DMS 273 (cell line): ENCODE results near the gene UNCX.
A peak's percentile ranks its signal among the peaks of the same experiment; 100 is the strongest.

ENCODE experiments used
- DNase-seq: peaks from one replicate; lab custom pipeline; 2025; ENCODE audit not compliant: unreplicated experiment; lab: John Stamatoyannopoulos, UW

UNCX gene

DNA sequence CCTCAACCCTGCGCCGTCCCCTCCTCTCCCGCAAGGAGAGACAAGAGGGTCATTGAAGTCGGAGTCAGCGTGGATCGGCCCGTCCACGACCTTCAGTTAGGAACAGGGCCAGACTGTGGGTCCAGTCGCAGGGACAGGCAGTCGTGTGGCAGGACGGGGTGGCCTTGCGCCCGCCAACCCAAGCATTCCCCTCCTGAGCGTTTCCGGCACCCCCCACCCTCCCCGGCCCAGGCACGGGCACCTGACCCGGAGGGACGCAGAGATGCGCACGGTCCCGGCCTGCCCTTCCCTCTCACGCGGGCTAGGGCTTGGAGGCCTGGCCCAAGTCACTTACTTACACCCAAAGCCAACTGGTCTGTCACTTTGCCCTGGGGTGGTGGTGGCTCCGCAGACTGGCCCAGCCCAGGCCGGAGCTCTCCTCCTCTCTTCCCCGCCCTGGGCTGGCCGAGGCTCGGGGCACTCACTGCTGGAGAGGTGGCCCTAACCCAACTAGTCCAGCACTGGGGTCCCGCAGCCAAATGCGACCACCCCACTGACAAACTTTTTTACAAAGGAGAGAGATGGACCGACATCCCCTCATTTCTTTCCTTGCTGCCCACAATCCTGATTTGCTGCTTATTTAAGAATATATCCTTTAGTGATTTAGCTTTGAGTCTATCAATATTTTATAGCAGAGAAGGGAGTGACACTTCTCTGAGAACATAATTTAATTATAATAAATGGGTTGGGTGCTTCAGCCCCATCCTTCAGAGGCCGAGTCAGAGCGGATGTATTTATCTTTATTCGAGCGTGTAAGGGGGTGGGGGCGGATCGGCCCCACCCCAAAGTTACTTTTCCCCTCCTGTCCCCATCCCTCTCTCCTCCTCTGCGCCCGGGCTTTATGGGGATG lies 1.2 kb upstream of the UNCX start:
- no peak for DNase-seq

DNA sequence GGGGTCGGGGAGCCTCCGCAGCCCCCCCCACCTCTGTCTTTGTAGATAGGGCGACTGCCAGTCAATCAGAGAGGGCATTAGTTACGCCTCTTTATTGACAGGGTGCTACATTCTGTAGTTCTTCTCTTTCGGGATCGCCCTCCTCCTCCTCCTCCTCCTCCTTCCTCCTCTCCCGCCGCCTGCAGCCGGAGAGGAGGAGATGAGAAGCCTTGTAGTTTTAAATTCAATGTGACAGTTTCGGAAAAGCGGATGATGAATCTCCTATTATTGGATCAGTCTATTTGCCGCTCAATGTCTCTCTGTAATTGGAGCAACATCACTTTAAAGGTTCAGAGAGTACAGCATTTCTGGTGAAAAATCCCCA lies 587 bp upstream of the UNCX start:
- DNase-seq: no peak

DNA sequence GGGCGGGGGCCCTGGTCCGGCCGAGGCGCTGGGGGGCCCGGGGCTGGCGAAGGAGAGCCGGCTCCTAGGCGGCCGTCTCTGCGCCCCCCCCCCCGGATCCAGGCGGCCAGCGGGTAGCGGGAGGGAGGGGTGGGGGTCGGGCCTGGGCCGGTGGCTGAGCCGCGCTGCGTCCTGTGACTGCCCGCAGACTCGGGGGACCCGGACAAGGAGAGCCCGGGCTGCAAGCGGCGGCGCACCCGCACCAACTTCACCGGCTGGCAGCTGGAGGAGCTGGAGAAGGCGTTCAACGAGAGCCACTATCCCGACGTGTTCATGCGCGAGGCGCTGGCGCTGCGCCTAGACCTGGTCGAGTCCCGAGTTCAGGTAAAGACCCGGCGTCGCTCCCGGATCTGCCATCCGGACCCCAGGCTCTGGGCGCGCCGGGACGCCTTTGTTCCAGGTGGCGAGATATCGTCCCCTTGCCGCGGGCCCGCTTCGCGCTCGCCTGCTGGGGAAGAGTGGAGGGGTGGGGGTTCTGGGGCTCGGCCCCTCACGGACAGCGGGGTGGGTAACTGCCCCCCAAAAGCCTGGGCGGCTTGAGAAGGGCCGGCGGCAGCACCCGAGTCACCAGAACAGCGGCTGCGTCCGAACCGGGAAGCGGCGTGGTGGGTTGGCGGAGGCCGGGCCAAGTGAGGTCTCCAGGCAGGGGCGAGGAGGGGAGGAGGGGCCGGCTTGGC lies 819 bp downstream of the UNCX start:
- DNase-seq: peak; percentile 80

DNA sequence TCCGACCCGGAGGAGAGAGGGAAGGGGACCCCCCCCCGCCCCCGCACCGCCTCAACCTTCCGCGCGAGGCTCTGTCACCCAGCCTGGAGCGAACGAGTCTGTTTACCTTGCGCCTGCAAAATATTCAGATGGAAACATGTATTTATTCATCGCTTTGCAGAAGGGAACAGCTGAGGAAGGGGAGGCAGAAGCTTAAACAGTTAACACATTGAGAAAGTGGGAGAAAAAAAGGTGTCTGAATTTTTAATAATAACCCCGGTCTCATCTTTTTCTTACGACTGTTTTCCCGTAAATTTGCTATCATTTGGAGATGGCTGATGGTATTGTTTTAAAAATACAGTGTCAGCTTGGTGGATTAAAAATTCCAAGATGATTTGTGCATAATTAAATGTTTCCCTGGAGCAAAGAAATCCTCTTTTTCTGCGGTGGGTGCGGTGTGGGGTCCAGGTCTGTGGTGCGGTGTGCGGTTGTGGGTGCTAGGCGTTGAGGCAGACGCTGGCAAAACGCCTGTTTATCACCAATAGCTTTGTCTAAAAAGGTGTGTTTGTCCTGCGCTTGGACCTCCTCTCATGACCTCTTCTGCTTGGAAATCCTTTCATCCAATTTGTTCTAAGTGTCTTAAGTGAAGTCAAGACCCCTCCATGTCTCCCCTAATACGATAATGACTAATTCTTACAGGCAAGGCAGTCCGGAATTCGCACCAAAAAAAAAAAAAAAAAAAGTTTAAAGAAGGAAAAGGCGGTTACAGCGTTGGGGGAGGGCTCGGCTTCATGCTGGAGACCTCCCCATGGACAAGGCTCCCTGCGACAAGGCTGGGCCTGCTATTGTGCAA lies 1.6 kb downstream of the UNCX start:
- DNase-seq: no peak

DNA sequence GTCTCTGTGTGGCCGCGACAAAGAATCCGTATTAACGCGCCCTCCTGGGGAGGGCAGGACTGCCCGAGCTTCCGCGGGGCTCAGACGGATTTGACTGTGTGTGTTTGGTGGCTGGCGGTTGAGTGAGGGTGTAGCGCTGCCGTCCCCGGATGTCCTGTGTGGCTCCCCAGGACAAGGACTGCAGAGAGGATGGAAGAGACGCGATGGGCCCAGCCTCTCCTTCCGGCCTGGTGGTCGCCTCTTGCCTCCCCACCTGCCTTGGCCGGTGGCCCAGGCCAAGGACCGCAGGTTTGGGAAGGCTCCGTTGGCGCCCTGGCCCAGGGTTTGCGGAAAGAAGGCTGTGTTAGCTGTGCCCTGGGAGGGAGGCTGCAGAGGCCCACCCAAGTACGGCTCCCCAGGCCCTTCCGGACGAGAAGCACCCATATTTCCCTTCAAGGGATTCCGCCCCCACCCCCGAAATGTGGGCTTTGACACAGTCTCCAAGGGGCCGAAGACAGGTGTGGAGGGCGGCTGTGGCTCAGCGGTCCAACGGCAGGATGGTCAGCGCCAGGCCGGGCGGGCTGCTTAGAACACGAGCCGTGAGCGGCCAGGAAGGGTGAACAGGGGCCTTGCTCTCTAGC lies 2.3 kb downstream of the UNCX start:
- peak; percentile 65 for DNase-seq

DNA sequence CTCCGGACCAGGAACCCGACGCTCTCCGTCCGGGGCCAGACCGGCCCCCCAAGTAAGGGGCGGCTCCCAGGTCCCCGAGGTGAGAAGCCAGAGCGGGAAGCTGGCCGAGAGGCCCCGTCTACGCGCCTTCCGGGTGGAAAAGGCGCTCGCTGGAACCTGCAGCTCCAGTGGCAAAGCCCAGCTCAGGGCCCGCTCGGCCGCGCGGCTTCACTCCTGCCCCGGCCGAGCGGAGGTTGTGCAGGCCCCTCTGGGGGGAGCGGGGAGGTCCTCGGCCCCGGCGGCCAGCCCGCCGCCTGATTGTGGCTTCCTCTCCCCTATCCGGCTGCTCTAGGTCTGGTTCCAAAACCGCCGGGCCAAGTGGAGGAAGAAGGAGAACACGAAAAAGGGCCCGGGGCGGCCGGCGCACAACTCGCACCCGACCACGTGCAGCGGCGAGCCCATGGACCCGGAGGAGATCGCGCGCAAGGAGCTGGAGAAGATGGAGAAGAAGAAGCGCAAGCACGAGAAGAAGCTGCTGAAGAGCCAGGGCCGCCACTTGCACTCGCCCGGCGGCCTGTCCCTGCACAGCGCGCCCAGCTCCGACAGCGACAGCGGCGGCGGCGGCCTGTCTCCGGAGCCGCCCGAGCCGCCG lies 2.9 kb downstream of the UNCX start:
- DNase-seq: peak; percentile 85

DNA sequence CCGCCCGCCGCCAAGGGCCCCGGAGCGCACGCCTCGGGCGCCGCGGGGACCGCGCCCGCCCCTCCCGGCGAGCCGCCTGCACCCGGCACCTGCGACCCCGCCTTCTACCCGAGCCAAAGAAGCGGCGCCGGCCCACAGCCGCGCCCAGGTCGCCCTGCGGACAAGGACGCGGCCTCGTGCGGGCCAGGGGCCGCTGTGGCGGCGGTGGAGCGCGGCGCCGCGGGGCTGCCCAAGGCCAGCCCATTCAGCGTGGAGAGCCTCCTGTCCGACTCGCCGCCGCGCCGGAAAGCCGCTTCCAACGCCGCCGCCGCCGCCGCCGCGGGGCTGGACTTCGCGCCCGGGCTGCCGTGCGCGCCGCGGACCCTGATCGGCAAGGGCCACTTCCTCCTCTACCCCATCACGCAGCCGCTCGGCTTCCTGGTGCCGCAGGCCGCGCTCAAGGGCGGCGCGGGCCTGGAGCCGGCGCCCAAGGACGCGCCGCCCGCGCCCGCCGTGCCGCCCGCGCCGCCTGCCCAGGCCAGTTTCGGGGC lies 3.5 kb downstream of the UNCX start:
- DNase-seq: peak; percentile 85

DNA sequence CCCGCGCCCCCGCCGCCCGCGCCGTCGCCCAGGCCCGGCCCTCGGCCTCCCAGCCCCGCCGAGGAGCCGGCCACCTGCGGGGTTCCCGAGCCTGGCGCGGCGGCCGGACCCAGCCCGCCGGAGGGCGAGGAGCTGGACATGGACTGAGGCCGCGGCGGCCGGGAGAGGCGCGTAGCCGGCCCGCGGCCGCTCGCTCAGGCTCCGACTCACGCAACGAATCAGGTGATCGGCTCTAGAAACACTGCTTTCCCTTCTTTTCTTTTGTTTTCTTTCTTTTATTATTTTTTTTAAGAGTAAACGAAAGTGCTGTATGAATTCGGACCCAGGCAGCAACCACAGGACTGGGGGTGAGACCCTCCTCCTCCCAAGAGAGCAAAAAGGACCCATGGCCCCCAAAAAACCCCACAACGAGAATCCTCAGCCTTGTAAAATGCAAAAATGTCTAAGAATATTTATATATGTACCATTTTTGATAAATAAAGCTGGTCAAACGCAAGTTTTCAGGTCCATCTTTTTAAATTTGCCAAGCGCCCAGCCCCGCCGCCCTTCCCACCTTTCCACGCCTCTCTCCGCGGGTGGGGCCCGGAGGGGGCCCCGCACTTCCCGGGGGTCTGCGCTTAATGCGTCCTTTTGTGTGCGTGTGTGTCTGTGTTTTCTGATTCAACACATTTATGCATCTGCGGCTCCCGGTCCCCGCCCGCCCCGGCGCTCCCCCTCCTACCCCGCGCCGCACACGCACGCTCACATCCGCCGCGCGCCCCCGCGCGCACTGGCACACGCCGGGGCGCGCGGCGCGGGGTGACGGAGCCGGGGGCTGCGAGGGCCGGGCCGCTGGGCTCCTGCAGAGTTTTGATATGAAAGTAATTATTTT lies 4.4 kb downstream of the UNCX start:
- DNase-seq: peak; percentile 59

DNA sequence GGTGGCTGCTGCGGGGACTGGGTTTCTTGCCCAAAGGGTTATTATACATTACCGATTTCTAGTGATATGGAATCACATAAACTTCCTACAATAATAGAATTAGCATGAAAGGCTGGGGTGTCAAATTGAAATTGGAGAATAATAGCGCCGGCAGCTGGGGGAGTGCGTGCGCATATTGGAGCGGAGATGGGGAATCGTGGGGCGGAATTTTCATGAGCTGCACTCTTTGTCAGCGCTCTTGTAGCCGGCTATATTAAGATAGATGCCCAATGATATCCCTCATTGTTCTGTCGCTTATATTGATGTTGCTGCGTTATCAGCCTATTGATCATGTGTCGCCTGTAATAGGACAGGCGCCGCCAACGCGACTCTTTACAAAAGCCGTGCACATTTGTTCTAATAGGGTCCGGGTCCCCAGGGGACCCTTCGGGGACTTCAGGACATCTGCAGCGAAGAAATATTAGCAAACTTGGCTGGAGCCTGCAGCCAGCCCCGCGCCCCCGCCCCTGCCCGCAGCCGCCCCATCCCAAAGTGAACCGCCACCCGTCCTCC lies 5.1 kb downstream of the UNCX start:
- DNase-seq: peak; percentile 68

DNA sequence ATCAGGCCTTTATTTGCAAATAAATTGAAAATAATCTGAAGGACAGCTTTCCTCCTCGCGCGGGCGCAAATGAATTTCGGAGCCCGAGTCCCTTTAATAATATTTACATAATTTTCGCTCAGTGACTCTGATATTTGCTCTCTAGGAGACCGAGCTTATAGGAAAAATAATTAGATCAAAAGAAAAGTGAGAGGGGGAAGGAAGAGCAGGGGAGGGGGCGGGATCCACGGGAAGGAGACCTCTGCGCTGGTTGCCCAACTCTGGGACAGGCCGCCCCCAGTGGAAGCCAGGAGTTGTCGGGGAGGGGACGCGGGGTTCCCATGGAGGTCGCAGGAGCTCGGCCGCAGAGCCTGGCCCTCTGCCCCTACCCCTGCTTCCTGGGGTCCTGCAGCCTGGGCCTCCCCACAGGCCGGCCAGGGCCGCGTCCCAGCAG lies 5.8 kb downstream of the UNCX start:
- DNase-seq: no peak

DNA sequence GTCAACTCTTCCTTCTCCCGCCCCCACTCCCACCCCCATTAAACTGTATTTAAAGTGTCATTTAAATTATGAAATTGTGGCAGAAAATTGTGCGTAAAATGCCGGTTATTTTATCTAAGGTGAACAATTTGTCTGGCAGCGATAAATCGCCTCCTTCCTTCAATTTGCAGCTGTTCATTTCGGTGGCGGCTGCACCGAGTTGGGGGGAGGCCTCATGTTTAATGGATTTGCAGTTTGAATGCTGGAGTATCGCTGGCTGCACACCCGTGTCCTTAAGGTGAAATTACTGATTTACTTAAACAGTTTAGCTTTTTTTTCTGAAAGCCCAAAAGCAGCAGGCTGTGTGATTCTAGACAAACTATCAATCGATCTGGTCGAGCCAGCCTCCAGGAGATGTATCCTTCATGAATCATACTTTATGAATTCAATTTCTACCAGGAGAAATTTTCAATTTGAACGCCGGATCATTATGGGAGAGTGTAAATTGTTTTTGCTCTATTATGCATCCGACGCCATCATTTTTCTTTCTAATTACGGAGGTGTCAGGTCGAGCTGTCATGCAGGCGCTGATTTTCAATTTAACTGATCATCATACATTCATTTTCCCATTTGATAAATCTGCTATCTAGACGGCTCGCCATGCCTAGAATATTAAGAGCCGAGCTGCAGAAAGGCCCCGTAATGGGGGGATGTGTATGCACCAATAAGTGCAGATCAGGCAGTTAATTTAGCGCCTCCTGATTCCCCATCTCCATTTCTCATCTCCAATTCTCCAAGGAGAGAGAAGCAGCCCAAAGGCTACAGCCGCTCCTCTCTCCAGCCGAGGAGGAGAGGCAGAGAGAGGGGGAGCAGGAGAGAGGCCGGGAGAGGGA lies 6.5 kb downstream of the UNCX start:
- DNase-seq: no peak

DNA sequence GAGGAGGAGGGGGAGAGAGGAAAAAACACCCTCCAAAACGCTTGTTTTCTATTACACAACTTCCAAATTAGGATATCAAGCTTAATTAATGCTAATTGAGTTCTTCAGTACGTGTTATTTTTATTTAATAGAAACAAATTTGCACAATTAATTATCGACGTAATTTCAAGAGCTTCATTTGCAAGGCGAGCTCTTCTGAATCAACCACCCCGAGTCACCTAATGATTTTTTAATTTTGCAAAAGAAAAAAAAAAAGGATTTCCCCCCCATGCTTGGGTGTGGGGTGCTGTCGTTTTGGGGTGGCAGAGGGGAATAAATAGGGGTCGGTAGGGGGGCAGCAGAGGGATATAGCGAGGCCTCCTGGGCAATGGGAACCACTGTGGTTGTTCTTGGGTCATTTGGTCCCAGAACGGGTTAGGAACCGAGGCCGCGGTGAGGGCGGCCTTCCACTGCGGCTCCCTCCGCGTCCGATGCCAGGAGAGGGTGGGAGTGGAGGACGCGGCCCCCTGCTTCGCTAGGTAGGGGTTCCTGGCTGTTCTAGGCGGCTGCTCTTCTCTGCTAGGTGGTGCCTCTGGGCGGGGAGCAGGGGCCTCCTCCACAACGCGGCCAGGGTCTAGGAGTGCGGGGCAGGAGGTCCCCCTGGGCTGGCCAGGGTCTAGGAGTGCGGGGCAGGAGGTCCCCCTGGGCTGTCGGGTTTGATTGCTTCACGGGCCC lies 7.3 kb downstream of the UNCX start:
- DNase-seq: no peak

DNA sequence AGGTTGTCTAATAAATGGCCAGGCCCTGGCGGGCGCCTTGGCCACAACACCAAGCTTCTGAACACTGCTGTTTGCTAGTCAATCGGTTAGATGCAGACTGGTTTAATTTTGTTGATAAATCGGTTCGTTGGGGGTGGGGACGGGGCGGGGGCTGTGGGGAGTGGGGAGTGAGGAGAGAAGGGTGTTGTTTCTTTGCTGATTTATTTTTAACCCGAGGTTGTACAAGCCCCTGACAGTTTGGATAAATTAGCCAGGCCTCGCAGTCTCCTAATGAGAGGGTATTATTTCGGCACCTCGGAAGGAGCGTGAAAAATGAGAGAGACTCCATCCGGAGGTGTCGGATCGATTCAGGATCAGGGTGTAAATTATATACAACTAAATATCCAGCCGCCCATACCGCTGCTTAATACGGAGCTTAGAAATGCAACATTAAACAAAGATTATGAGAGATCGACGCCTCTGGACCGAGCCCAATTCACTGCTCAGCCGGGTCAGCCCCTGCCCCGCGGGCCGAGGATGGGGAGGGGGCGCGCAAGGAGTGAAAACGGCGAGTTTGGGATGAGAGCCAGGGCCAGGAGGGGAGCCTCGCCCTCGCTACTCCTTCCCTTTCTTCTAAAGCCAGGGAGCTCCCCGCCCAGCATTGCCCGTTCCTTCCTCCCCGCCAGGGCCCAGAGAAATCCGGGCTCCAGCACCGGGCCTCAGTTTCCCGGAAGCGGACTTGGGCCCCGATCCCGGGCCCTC lies 8.0 kb downstream of the UNCX start:
- no peak for DNase-seq

DNA sequence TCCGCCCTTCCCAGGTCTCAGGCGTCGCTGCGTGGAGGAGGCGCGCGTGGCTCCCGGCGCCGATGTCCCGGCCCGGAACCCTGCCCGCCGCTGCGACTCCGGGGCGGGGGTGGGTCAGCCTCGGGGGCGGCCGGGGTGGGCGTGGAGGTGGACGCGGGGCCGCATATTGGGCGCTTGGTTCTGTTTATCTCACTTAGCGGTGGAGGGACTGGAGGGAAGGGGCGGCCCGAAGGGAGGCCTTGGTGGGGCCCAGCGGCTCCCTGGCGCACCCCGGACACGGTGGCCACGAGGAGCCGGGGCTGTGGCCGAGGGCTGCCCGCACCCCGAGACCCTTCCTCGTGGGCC lies 8.6 kb downstream of the UNCX start:
- DNase-seq: no peak

DNA sequence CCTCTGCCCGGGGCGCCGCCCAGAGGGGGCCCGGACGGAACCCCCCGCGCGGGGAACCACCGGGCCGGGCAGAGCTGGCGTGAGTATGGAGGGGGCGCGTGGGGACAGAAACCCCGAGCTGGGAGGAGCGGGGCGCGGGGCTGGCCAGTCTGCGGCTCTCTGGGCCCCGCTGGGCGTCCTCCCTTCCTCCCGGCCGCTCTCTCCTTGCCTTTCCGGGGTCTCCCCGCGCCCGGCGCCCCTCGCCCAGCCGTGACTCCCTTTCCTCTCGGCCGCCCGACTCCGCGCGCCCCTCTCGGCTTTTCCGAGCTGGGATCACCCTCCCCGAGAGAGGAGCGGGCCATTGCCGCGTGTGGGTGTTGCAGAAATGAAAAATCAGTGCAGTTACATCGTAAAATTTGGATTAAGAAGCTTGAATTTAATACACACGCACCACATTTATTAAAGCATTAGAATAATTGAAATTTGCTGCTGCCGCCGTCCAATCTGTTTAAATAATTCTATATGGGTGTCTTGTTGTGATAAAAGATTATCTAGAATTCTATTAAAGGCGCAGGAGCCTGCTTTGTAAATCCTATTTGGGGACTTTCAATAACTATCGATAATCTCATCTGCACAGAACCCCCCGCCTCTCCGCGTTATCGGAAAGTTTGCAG lies 9.1 kb downstream of the UNCX start:
- DNase-seq: no peak

DNA sequence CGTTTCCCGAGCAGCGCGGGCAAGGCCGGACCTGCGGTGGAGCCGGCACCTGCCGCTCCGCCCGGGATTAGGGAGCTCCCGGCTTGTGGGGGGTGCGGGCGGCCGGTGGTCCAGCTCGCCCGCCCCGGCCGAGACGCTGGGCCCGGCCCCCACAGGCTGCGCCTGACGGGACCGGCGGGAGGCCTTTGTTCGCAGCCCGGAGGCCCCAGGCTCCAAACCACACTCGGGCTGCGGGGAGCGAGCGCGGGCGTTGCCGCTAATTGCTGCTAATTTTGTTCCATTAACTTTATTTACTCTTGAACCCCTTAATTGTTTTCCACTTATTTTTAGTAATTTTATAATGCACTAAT lies 9.6 kb downstream of the UNCX start:
- DNase-seq: no peak
